SK-N-SH treated with all-trans-retinoic acid at 6 μM for 48 hours (cell line): ENCODE results near the gene GNB4.

ENCODE experiments used
- ARNTL ChIP-seq: fragments of 450-650 bp; formaldehyde crosslinking; IDR thresholded peaks from 2 replicates; pipeline ENCODE4 v1.5.0; 2020; ENCODE audit warnings: low read depth, mild to moderate bottlenecking, moderate library complexity, borderline replicate concordance
- ESRRG ChIP-seq: fragments of 250-450 bp; sonication (Bioruptor Pico); IDR thresholded peaks from 2 replicates; pipeline ENCODE4 v1.6.1; 2021; ENCODE audit warnings: mild to moderate bottlenecking
- GLIS3 ChIP-seq: fragments of 250-450 bp; sonication (Bioruptor Pico); IDR thresholded peaks from 2 replicates; pipeline ENCODE4 v1.5.0; 2020; ENCODE audit warnings: mild to moderate bottlenecking, moderate library complexity
- ISL1 ChIP-seq: fragments of 250-450 bp; sonication (Bioruptor Pico); IDR thresholded peaks from 2 replicates; pipeline ENCODE4 v2.1.2; 2022; ENCODE audit warnings: mild to moderate bottlenecking, moderate library complexity
- OSR1 ChIP-seq: fragments of 250-450 bp; sonication (Bioruptor Pico); IDR thresholded peaks from 2 replicates; pipeline ENCODE4 v1.8.0; 2022; ENCODE audit warnings: moderate library complexity, mild to moderate bottlenecking, inconsistent platforms
- RARB ChIP-seq: fragments of 250-450 bp; sonication (Bioruptor Pico); IDR thresholded peaks from 2 replicates; pipeline ENCODE4 v1.8.0; 2021; ENCODE audit warnings: mild to moderate bottlenecking, moderate library complexity
- TOX ChIP-seq: fragments of 250-450 bp; sonication (Bioruptor Pico); IDR thresholded peaks from 2 replicates; pipeline ENCODE4 v1.8.0; 2021; ENCODE audit warnings: mild to moderate bottlenecking, moderate library complexity, borderline replicate concordance
- ZC3H10 ChIP-seq: fragments of 250-450 bp; sonication (Bioruptor Pico); IDR thresholded peaks from 2 replicates; pipeline ENCODE4 v1.5.1; 2021; ENCODE audit warnings: mild to moderate bottlenecking, moderate library complexity
- ZFP3 ChIP-seq: fragments of 250-450 bp; sonication (Bioruptor Pico); IDR thresholded peaks from 2 replicates; pipeline ENCODE4 v1.5.0; 2020; ENCODE audit warnings: mild to moderate bottlenecking, moderate library complexity
- ZFP30 ChIP-seq: fragments of 450-650 bp; formaldehyde crosslinking; IDR thresholded peaks from 2 replicates; pipeline ENCODE4 v1.5.0; 2022; ENCODE audit warnings: mild to moderate bottlenecking, moderate library complexity
- TF ChIP-seq, protein P1 (sequence below): fragments of 250-450 bp; sonication (Bioruptor Pico); IDR thresholded peaks from 2 replicates; pipeline ENCODE4 v1.8.0; 2020; ENCODE audit warnings: mild to moderate bottlenecking, moderate library complexity, borderline replicate concordance
- TF ChIP-seq, protein P2 (sequence below): fragments of 250-450 bp; sonication (Bioruptor Pico); IDR thresholded peaks from 2 replicates; pipeline ENCODE4 v1.5.1; 2020; ENCODE audit warnings: low read depth, mild to moderate bottlenecking, moderate library complexity

GRCh38 chr3:179401561-179401960 is 49.7 kb downstream of the GNB4 start:
- no peak for TF ChIP-seq ARNTL (CRISPR knock-in tag)
- TF ChIP-seq ZFP3 (CRISPR knock-in tag), result no peak
- TF ChIP-seq GLIS3 (CRISPR knock-in tag), result no peak
- no peak for TF ChIP-seq RARB (CRISPR knock-in tag)
- TF ChIP-seq ZFP30, result no peak
- TF ChIP-seq ESRRG (CRISPR knock-in tag), result no peak
- TF ChIP-seq OSR1 (CRISPR knock-in tag), result no peak
- TF ChIP-seq, protein P1, sequence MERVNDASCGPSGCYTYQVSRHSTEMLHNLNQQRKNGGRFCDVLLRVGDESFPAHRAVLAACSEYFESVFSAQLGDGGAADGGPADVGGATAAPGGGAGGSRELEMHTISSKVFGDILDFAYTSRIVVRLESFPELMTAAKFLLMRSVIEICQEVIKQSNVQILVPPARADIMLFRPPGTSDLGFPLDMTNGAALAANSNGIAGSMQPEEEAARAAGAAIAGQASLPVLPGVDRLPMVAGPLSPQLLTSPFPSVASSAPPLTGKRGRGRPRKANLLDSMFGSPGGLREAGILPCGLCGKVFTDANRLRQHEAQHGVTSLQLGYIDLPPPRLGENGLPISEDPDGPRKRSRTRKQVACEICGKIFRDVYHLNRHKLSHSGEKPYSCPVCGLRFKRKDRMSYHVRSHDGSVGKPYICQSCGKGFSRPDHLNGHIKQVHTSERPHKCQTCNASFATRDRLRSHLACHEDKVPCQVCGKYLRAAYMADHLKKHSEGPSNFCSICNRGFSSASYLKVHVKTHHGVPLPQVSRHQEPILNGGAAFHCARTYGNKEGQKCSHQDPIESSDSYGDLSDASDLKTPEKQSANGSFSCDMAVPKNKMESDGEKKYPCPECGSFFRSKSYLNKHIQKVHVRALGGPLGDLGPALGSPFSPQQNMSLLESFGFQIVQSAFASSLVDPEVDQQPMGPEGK (CRISPR knock-in tag), result no peak
- TF ChIP-seq ISL1, result no peak
- TF ChIP-seq TOX (CRISPR knock-in tag), result no peak
- TF ChIP-seq, protein P2, sequence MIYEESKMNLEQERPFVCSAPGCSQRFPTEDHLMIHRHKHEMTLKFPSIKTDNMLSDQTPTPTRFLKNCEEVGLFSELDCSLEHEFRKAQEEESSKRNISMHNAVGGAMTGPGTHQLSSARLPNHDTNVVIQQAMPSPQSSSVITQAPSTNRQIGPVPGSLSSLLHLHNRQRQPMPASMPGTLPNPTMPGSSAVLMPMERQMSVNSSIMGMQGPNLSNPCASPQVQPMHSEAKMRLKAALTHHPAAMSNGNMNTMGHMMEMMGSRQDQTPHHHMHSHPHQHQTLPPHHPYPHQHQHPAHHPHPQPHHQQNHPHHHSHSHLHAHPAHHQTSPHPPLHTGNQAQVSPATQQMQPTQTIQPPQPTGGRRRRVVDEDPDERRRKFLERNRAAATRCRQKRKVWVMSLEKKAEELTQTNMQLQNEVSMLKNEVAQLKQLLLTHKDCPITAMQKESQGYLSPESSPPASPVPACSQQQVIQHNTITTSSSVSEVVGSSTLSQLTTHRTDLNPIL (CRISPR knock-in tag), result no peak
- no peak for TF ChIP-seq ZC3H10 (CRISPR knock-in tag)
